HS-27A (cell line): ENCODE results near the gene EPS8.

Experiments
- DNase-seq: peaks from one replicate; pipeline ENCODE4 v3.0.0-alpha.2; 2012; ENCODE audit warnings: low read depth, missing footprints

EPS8 gene

GRCh38 chr12:15717940-15718567 lies 71.1 kb downstream of the EPS8 start:
- DNase-seq = no peak

GRCh38 chr12:15716581-15716980 lies 72.6 kb downstream of the EPS8 start:
- no peak for DNase-seq

- DNase-seq = no peak
Observed at GRCh38 chr12:15714256-15714655, 74.9 kb downstream of the EPS8 start.

GRCh38 chr12:15712823-15713660 lies 76.1 kb downstream of the EPS8 start:
- DNase-seq = no peak

GRCh38 chr12:15712160-15712559 lies 77.0 kb downstream of the EPS8 start:
- no peak for DNase-seq

GRCh38 chr12:15710860-15711510 lies 78.2 kb downstream of the EPS8 start:
- no peak for DNase-seq

GRCh38 chr12:15709551-15709950 lies 79.6 kb downstream of the EPS8 start:
- no peak for DNase-seq

- DNase-seq = no peak
Observed at GRCh38 chr12:15708396-15709076, 80.7 kb downstream of the EPS8 start.

GRCh38 chr12:15707516-15708199 lies 81.5 kb downstream of the EPS8 start:
- DNase-seq = no peak

GRCh38 chr12:15706010-15706676 lies 83.0 kb downstream of the EPS8 start:
- DNase-seq = no peak

GRCh38 chr12:15705606-15706005 lies 83.6 kb downstream of the EPS8 start:
- DNase-seq = no peak

- DNase-seq = no peak
Observed at GRCh38 chr12:15702276-15702675, 86.9 kb downstream of the EPS8 start.

GRCh38 chr12:15701631-15702156 lies 87.5 kb downstream of the EPS8 start:
- peak; percentile 29 for DNase-seq

- DNase-seq = peak; percentile 55
Observed at GRCh38 chr12:15701206-15701605, 88.0 kb downstream of the EPS8 start.

GRCh38 chr12:15700595-15700994 lies 88.6 kb downstream of the EPS8 start:
- DNase-seq = peak; percentile 90

GRCh38 chr12:15699886-15700285 lies 89.3 kb downstream of the EPS8 start:
- DNase-seq = no peak

- no peak for DNase-seq
Observed at GRCh38 chr12:15698377-15698871, 90.8 kb downstream of the EPS8 start.

- no peak for DNase-seq
Observed at GRCh38 chr12:15697201-15697600, 92.0 kb downstream of the EPS8 start.

GRCh38 chr12:15693228-15693911 lies 95.8 kb downstream of the EPS8 start:
- DNase-seq = no peak

GRCh38 chr12:15691388-15691787 lies 97.8 kb downstream of the EPS8 start:
- no peak for DNase-seq
